Stimulated activated CD8-positive, alpha-beta memory T cell treated with anti-CD3 and anti-CD28 coated beads, Interleukin-4, amount 100 ng/mL, for 1 hour (primary cell): ENCODE data around the gene NAPA.

Source experiments
- DNase-seq, 2 donors: peaks; one replicate each; pipeline ENCODE4 v3.0.0-alpha.2; 2020; ENCODE audit warnings: low read depth in 2 of 2, low spot score in 1 of 2

NAPA gene

GRCh38 chr19:47503130-47503825, 11.6 kb downstream of the NAPA start:
- no peak for DNase-seq

- no peak for DNase-seq
Observed at GRCh38 chr19:47499863-47500830, 14.7 kb downstream of the NAPA start.

- no peak for DNase-seq
Observed at GRCh38 chr19:47499371-47499770, 15.5 kb downstream of the NAPA start.

GRCh38 chr19:47498561-47498960, 16.3 kb downstream of the NAPA start:
- no peak for DNase-seq

- DNase-seq = no peak
Observed at GRCh38 chr19:47497821-47498520, 16.9 kb downstream of the NAPA start.

GRCh38 chr19:47497050-47497766, 17.7 kb downstream of the NAPA start:
- no peak for DNase-seq

- no peak for DNase-seq
Observed at GRCh38 chr19:47495478-47496372, 19.1 kb downstream of the NAPA start.

GRCh38 chr19:47494729-47495128, 20.1 kb downstream of the NAPA start:
- DNase-seq = no peak

GRCh38 chr19:47494211-47494547, 20.7 kb downstream of the NAPA start:
- DNase-seq = no peak

GRCh38 chr19:47493378-47494210, 21.3 kb downstream of the NAPA start:
- no peak for DNase-seq

GRCh38 chr19:47492571-47493377, 22.1 kb downstream of the NAPA start:
- no peak for DNase-seq

GRCh38 chr19:47492137-47492533, 22.7 kb downstream of the NAPA start:
- DNase-seq = no peak

GRCh38 chr19:47491358-47492136, 23.3 kb downstream of the NAPA start:
- DNase-seq = no peak

GRCh38 chr19:47490847-47491246, 24.0 kb downstream of the NAPA start:
- DNase-seq = no peak

GRCh38 chr19:47490031-47490430, 24.8 kb downstream of the NAPA start:
- no peak for DNase-seq

GRCh38 chr19:47489072-47489914, 25.6 kb downstream of the NAPA start:
- no peak for DNase-seq
